HG03469 (cell line): ENCODE measurements around the gene KRT71.

Experiments
- ATAC-seq: cut with Tn5 transposase; IDR thresholded peaks from one replicate; pipeline ENCODE4 v1.9.1; 2021; ENCODE audit warnings: mild to moderate bottlenecking, moderate library complexity, moderate number of reproducible peaks; ENCODE audit not compliant: unreplicated experiment

The KRT71 gene

GRCh38 chr12:52540531-52540930 is 12.4 kb downstream of the KRT71 start:
- ATAC-seq = no peak

- no peak for ATAC-seq
These were observed 13.1 kb downstream of the KRT71 start for GRCh38 chr12:52539821-52540173.

- ATAC-seq = no peak
These were observed 13.7 kb downstream of the KRT71 start for GRCh38 chr12:52539083-52539820.

GRCh38 chr12:52537101-52537500 is 15.8 kb downstream of the KRT71 start:
- ATAC-seq = no peak

GRCh38 chr12:52535574-52535973 is 17.4 kb downstream of the KRT71 start:
- ATAC-seq = no peak

GRCh38 chr12:52534482-52534881 is 18.5 kb downstream of the KRT71 start:
- ATAC-seq = no peak

- ATAC-seq = no peak
These were observed 19.1 kb downstream of the KRT71 start for GRCh38 chr12:52533686-52534470.

GRCh38 chr12:52532636-52533035 is 20.3 kb downstream of the KRT71 start:
- ATAC-seq = no peak

GRCh38 chr12:52531566-52532300 is 21.2 kb downstream of the KRT71 start:
- ATAC-seq = no peak

GRCh38 chr12:52530905-52531304 is 22.0 kb downstream of the KRT71 start:
- ATAC-seq = no peak

- ATAC-seq = no peak
These were observed 22.6 kb downstream of the KRT71 start for GRCh38 chr12:52530366-52530765.

GRCh38 chr12:52529846-52530245 is 23.1 kb downstream of the KRT71 start:
- no peak for ATAC-seq

GRCh38 chr12:52529417-52529816 is 23.5 kb downstream of the KRT71 start:
- ATAC-seq = no peak

GRCh38 chr12:52528641-52529143 is 24.3 kb downstream of the KRT71 start:
- no peak for ATAC-seq

GRCh38 chr12:52527121-52527800 is 25.7 kb downstream of the KRT71 start:
- no peak for ATAC-seq

- no peak for ATAC-seq
These were observed 26.4 kb downstream of the KRT71 start for GRCh38 chr12:52526511-52526951.

GRCh38 chr12:52525661-52526499 is 27.1 kb downstream of the KRT71 start:
- ATAC-seq = no peak

- no peak for ATAC-seq
These were observed 27.9 kb downstream of the KRT71 start for GRCh38 chr12:52524898-52525591.

- no peak for ATAC-seq
These were observed 28.6 kb downstream of the KRT71 start for GRCh38 chr12:52524241-52524897.
